Fibroblast of lung (primary cell): ENCODE results near the gene PIM2.
A peak's percentile ranks its signal among the peaks of the same experiment; 100 is the strongest.

Experiments
- EZH2 ChIP-seq: IDR thresholded peaks from 2 replicates; pipeline ENCODE4 v1.5.1; 2012; ENCODE audit warnings: low read length, control low read depth, mild to moderate bottlenecking; ENCODE audit errors: missing control alignments
- TF ChIP-seq, protein P1 (sequence below), 2 donors: IDR thresholded peaks in 1 of 2; conservative IDR thresholded peaks in 1 of 2; 1 replicate in 1 of 2; 2 replicates in 1 of 2; pipeline ENCODE4 v1.5.1; 2011 to 2012; ENCODE audit warnings: low read length in 2 of 2, control low read depth in 1 of 2, inconsistent platforms in 1 of 2, low read depth in 1 of 2, mild to moderate bottlenecking in 1 of 2

DNA sequence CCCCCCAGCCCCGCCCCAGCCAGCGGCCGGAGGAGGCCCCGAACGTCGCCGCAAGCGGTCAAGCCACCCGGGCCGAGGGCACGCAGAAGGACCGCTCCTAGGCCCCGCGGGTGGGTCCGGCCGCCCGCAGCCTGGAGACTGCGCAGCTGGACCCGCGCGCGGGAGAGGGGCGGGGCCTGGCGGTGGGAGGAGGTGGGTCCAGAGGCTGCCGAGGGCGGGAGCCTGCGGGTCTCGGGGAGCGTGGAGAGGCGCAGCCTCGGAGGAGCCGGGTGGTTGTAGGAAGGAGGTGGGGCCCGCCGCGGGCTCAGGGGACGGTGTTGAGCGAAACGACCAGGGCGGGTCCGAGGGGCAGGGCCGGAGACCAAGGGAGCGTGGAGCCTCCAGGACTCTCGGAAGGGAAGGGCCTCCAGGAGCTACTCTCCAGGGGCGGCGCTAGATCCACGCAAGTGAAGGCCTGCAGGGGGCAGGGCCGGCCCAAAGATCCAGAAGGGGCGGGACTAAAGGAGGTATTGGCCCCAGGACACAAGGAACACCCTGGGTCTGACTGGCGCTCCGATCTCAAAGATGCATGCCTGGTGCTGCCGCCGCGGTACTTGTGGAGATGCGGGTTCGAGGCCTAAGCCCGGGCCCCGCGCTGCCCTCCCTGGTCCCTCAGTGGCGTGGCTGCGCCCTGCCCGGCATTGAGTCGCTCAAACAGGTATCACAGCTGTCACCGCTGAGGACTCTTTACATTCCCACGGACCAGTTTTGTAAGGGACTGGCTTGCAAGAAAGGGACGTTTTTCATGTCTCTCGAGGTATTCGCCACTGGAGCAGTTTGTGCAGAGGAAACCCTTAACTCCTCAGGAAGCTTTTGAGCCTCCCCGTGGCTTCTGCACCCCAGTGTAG, 27.2 kb downstream of the PIM2 start:
- TF ChIP-seq, protein P1, sequence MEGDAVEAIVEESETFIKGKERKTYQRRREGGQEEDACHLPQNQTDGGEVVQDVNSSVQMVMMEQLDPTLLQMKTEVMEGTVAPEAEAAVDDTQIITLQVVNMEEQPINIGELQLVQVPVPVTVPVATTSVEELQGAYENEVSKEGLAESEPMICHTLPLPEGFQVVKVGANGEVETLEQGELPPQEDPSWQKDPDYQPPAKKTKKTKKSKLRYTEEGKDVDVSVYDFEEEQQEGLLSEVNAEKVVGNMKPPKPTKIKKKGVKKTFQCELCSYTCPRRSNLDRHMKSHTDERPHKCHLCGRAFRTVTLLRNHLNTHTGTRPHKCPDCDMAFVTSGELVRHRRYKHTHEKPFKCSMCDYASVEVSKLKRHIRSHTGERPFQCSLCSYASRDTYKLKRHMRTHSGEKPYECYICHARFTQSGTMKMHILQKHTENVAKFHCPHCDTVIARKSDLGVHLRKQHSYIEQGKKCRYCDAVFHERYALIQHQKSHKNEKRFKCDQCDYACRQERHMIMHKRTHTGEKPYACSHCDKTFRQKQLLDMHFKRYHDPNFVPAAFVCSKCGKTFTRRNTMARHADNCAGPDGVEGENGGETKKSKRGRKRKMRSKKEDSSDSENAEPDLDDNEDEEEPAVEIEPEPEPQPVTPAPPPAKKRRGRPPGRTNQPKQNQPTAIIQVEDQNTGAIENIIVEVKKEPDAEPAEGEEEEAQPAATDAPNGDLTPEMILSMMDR (conservative IDR thresholded peaks at IDR 0.05 in 1 of 2, IDR thresholded peaks at IDR 0.05 in 1 of 2; ENCODE audit: low read depth in 1 of 2, low read length in 2 of 2) = peak; percentile 32 to 49
- TF ChIP-seq EZH2 = no peak
